PC-9 (cell line): ENCODE measurements around the gene ZNF556. TPM values are rescaled to one million over a fixed set of nuclear protein-coding genes. Genes with fewer than 3 reads are reported as not detected.
A peak's percentile ranks its signal among the peaks of the same experiment; 100 is the strongest.

Experiments
- Bru-seq: library from RNA; stranded (reverse); fragments of 400-500 nt; gene quantifications from one replicate; lab custom pipeline; 2021; lab: Mats Ljungman, UMichigan
- BruChase-seq, 2 experiments: library from RNA; stranded (reverse); fragments of 400-500 nt; gene quantifications; one replicate each; lab custom pipeline; 2021; lab: Mats Ljungman, UMichigan
- BruUV-seq: library from RNA; stranded (reverse); fragments of 400-500 nt; replicated peaks from 2 replicates; lab custom pipeline; 2021; lab: Mats Ljungman, UMichigan
- CTCF ChIA-PET: fragments of 300-600 bp; sonication (Branson Sonifier 250); formaldehyde crosslinking; loops from one replicate; lab custom pipeline; 2022; ENCODE audit warnings: antibody characterized with exemption; lab: Charles Lee
- POLR2A ChIA-PET: fragments of 300-600 bp; sonication (Branson Sonifier 250); formaldehyde crosslinking; loops from one replicate; lab custom pipeline; 2022; ENCODE audit warnings: antibody characterized with exemption; ENCODE audit not compliant: unreplicated experiment; lab: Charles Lee
- DNase-seq, 2 experiments: peaks; one replicate each; pipeline versions ENCODE4 v3.0.0 to v3.0.0-alpha.2; 2015 to 2022; ENCODE audit warnings: mixed read lengths in 1 of 2
- H2AFZ ChIP-seq: fragments of 200-600 bp; sonication (generic); 2 replicates; pipeline ENCODE4 v1.8.1; 2017; ENCODE audit warnings: antibody characterized with exemption
- H3F3A ChIP-seq: fragments of 200-600 bp; sonication (generic); 2 replicates; pipeline ENCODE4 v1.8.1; 2017; ENCODE audit warnings: antibody characterized with exemption, mild to moderate bottlenecking, low read depth; ENCODE audit not compliant: insufficient read depth
- H3K27ac ChIP-seq: fragments of 200-600 bp; sonication (generic); 2 replicates; pipeline ENCODE4 v1.6.1; 2016; ENCODE audit warnings: mixed run types
- H3K27me3 ChIP-seq: fragments of 200-600 bp; sonication (generic); 2 replicates; pipeline ENCODE4 v1.6.1; 2016; ENCODE audit warnings: low read depth, mixed run types; ENCODE audit not compliant: insufficient read depth
- H3K36me3 ChIP-seq: fragments of 200-600 bp; sonication (generic); 2 replicates; pipeline ENCODE4 v1.6.1; 2016; ENCODE audit warnings: low read depth, mixed run types
- H3K4me1 ChIP-seq: fragments of 200-600 bp; sonication (generic); replicated peaks from 2 replicates; pipeline ENCODE4 v1.6.1; 2016; ENCODE audit warnings: mixed run types; ENCODE audit not compliant: insufficient read depth
- H3K4me2 ChIP-seq: fragments of 200-600 bp; sonication (generic); 2 replicates; pipeline ENCODE4 v1.6.1; 2017; ENCODE audit warnings: mixed run types
- H3K4me3 ChIP-seq: fragments of 200-600 bp; sonication (generic); 2 replicates; pipeline ENCODE4 v1.6.1; 2016; ENCODE audit warnings: mixed run types
- H3K79me2 ChIP-seq: fragments of 200-600 bp; sonication (generic); 2 replicates; pipeline ENCODE4 v1.6.1; 2017; ENCODE audit warnings: low read depth, mixed run types
- H3K9me2 ChIP-seq: fragments of 200-600 bp; sonication (generic); 2 replicates; pipeline ENCODE4 v1.8.1; 2017; ENCODE audit warnings: mild to moderate bottlenecking; ENCODE audit not compliant: insufficient read depth
- H3K9me3 ChIP-seq: fragments of 200-600 bp; sonication (generic); 2 replicates; pipeline ENCODE4 v1.8.1; 2016; ENCODE audit warnings: low read depth; ENCODE audit not compliant: insufficient read depth
- H4K20me1 ChIP-seq: fragments of 200-600 bp; sonication (generic); 2 replicates; pipeline ENCODE4 v1.8.1; 2017; ENCODE audit not compliant: insufficient read depth
- CTCF ChIP-seq: fragments of 200-600 bp; sonication (generic); conservative IDR thresholded peaks from 2 replicates; pipeline ENCODE4 v1.6.1; 2017; ENCODE audit warnings: mixed run types, antibody characterized with exemption, mild to moderate bottlenecking, moderate library complexity
- EZH2 ChIP-seq: fragments of 200-600 bp; sonication (generic); IDR thresholded peaks from 2 replicates; pipeline ENCODE4 v1.8.0; 2017; ENCODE audit warnings: antibody characterized with exemption, low read depth
- intact Hi-C: fragments of 100-400 bp; cut with micrococcal nuclease; formaldehyde crosslinking; loops from one replicate; pipeline ENCODE4 v1.10.0; 2022; ENCODE audit not compliant: unreplicated experiment
- long read RNA-seq: library from polyadenylated mRNA; stranded (forward); transcript quantifications from one replicate; pipeline ENCODE4 v2.0.0, GENCODE V29; 2022
- total RNA-seq: library from RNA; stranded (reverse); gene quantifications from 2 replicates; pipeline ENCODE4 v1.2.3, GENCODE V29; 2021

ZNF556 gene
- total RNA-seq = not detected in 2 replicates
- not detected for Bru-seq, nascent RNA
- BruChase-seq, experiment 1, labeled RNA remaining after a 2-hour chase = not detected
- BruChase-seq, experiment 2, labeled RNA remaining after a 6-hour chase = not detected
- long read RNA-seq = 0 reads

- no peaks in the 10 kb centered on the region for H3K9me3 ChIP-seq
- DNase-seq = peak; percentile 2 to 76
- H3K27ac ChIP-seq = no peak within 1 kb of the TSS
- H2AFZ ChIP-seq = no peak within 1 kb of the TSS
- no peak within 1 kb of the TSS for H3K4me2 ChIP-seq
- H3K4me1 ChIP-seq = no peaks in the 10 kb centered on the region
- no peak for TF ChIP-seq CTCF
- no peak for TF ChIP-seq EZH2
- H3K27me3 ChIP-seq = no peaks in the 10 kb centered on the region; the same call in 1 of the 2 replicates
- H3F3A ChIP-seq = no peaks in the 10 kb centered on the region
- ChIA-PET CTCF (no interaction called here), POLR2A (no interaction called here)
- H3K36me3 ChIP-seq = no peaks in the 10 kb centered on the region
- BruUV-seq = no TSS peak
- intact Hi-C loops = no loop called here
- no peaks in the 10 kb centered on the region for H3K79me2 ChIP-seq
- H3K4me3 ChIP-seq = no peak within 1 kb of the TSS
- H4K20me1 ChIP-seq = no peaks in the 10 kb centered on the region
- H3K9me2 ChIP-seq = no peaks in the 10 kb centered on the region
Observed at GRCh38 chr19:2867025-2867991, at the start of gene ZNF556. TSS of gene ZNF556 (plus strand) at chr19:2867335. CDS start at chr19:2867422, 87 bp downstream.

- intact Hi-C loops = loop anchor here (1.0 kb wide), 1 partner anchor 22 kb away; the partner anchor contains the start of gene ZNF555
- H3K4me1 ChIP-seq = no peaks in the 10 kb centered on the region
- peaks cover 4% of the 10 kb centered on the region; the same call in 1 of the 2 replicates for H3F3A ChIP-seq
- DNase-seq = peak; percentile 77 to 89
- peak within 1 kb of the TSS; percentile 87 for H3K4me2 ChIP-seq
- H3K79me2 ChIP-seq = no peaks in the 10 kb centered on the region
- no peaks in the 10 kb centered on the region for H3K9me2 ChIP-seq
- POLR2A ChIA-PET = no interaction called here
- TF ChIP-seq CTCF (peak; percentile 81), EZH2 (no peak)
- no peak within 1 kb of the TSS; the same call in 1 of the 2 replicates for H3K27ac ChIP-seq
- peak within 1 kb of the TSS; percentile 87 for H2AFZ ChIP-seq
- CTCF ChIA-PET = no interaction called here
- peak within 1 kb of the TSS; percentile 75 for H3K4me3 ChIP-seq
- no peaks in the 10 kb centered on the region for H4K20me1 ChIP-seq
- H3K9me3 ChIP-seq = no peaks in the 10 kb centered on the region
- no peaks in the 10 kb centered on the region for H3K27me3 ChIP-seq
- no peaks in the 10 kb centered on the region for H3K36me3 ChIP-seq
- BruUV-seq = no TSS peak
Observed at GRCh38 chr19:2819540-2820111, 47.5 kb upstream of the ZNF556 start, which contains the start of gene ZNF554. TSS of gene ZNF554 (plus strand) at chr19:2819868. CDS start at chr19:2820072, 204 bp downstream.

GRCh38 chr19:2820112-2820702 is 46.9 kb upstream of the ZNF556 start:
- Histone ChIP-seq H3K4me2 (peak overlapping the region; percentile 87), H2AFZ (peak overlapping the region; percentile 87), H3K27me3 (no peaks in the 10 kb centered on the region), H4K20me1 (no peaks in the 10 kb centered on the region), H3K27ac (no peak overlapping the region), H3K9me2 (no peaks in the 10 kb centered on the region), H3F3A (peaks cover 4% of the 10 kb centered on the region; the same call in 1 of the 2 replicates), H3K4me3 (peak overlapping the region; percentile 75), H3K36me3 (no peaks in the 10 kb centered on the region), H3K79me2 (no peaks in the 10 kb centered on the region), H3K9me3 (no peaks in the 10 kb centered on the region), H3K4me1 (no peaks in the 10 kb centered on the region)
- intact Hi-C loops = no loop called here
- BruUV-seq = no TSS peak
- peak in 1 of 2 experiments; percentile 15 for DNase-seq
- POLR2A ChIA-PET = no interaction called here
- TF ChIP-seq CTCF (no peak), EZH2 (no peak)
- CTCF ChIA-PET = no interaction called here
